T-helper 2 cell treated with Interferon-gamma antibody and Interleukin-4, amounts not matched to agents 5 μg/mL and 100 μg/mL, for 36 hours (primary cell): ENCODE data around the gene PRAC2.

ENCODE experiments used
- DNase-seq: peaks from one replicate; pipeline ENCODE4 v3.0.0; 2021; ENCODE audit warnings: low spot score
- H3K27ac Mint-ChIP-seq: one replicate; pipeline ENCODE4 v1.8.0; 2021; ENCODE audit warnings: mild to moderate bottlenecking, mixed read lengths
- H3K27me3 Mint-ChIP-seq: one replicate; pipeline ENCODE4 v1.8.0; 2021; ENCODE audit warnings: low read depth, mixed read lengths
- H3K36me3 Mint-ChIP-seq: one replicate; pipeline ENCODE4 v1.8.0; 2021; ENCODE audit warnings: low read depth, mixed read lengths
- H3K4me1 Mint-ChIP-seq: one replicate; pipeline ENCODE4 v1.8.0; 2021; ENCODE audit warnings: low read depth, mixed read lengths
- H3K4me3 Mint-ChIP-seq: one replicate; pipeline ENCODE4 v1.8.0; 2022; ENCODE audit warnings: mild to moderate bottlenecking, moderate library complexity, mixed read lengths
- H3K9me3 Mint-ChIP-seq: one replicate; pipeline ENCODE4 v1.8.0; 2021; ENCODE audit warnings: mixed read lengths

The PRAC2 gene

GRCh38 chr17:48735062-48735351, 12.0 kb downstream of the PRAC2 start:
- Mint-ChIP-seq H3K36me3 (no peaks in the 10 kb centered on the region), H3K4me1 (peaks cover 8% of the 10 kb centered on the region), H3K4me3 (no peak overlapping the region), H3K27ac (no peak overlapping the region), H3K27me3 (peaks cover 93% of the 10 kb centered on the region), H3K9me3 (no peaks in the 10 kb centered on the region)
- DNase-seq: no peak

GRCh38 chr17:48737330-48738043, 14.5 kb downstream of the PRAC2 start:
- Mint-ChIP-seq H3K9me3 (no peaks in the 10 kb centered on the region), H3K4me1 (peaks cover 7% of the 10 kb centered on the region), H3K36me3 (no peaks in the 10 kb centered on the region), H3K27ac (no peak overlapping the region), H3K27me3 (peaks cover 95% of the 10 kb centered on the region), H3K4me3 (no peak overlapping the region)
- no peak for DNase-seq

GRCh38 chr17:48738424-48738802, 15.4 kb downstream of the PRAC2 start:
- no peak overlapping the region for H3K4me3 Mint-ChIP-seq
- H3K36me3 Mint-ChIP-seq: no peaks in the 10 kb centered on the region
- H3K27me3 Mint-ChIP-seq: peaks cover 97% of the 10 kb centered on the region
- no peak for DNase-seq
- no peak overlapping the region for H3K27ac Mint-ChIP-seq
- H3K9me3 Mint-ChIP-seq: no peaks in the 10 kb centered on the region
- peaks cover 6% of the 10 kb centered on the region for H3K4me1 Mint-ChIP-seq

GRCh38 chr17:48738803-48739526, 16.0 kb downstream of the PRAC2 start:
- DNase-seq: no peak
- H3K4me3 Mint-ChIP-seq: peak overlapping the region; percentile 30

GRCh38 chr17:48740537-48740936, 17.6 kb downstream of the PRAC2 start:
- peaks cover 97% of the 10 kb centered on the region for H3K27me3 Mint-ChIP-seq
- no peak for DNase-seq
- no peak overlapping the region for H3K4me3 Mint-ChIP-seq
- no peaks in the 10 kb centered on the region for H3K9me3 Mint-ChIP-seq
- no peaks in the 10 kb centered on the region for H3K36me3 Mint-ChIP-seq
- peaks cover 4% of the 10 kb centered on the region for H3K4me1 Mint-ChIP-seq
- no peak overlapping the region for H3K27ac Mint-ChIP-seq

More at GRCh38 chr17:48738803-48739526, 16.0 kb downstream of the PRAC2 start:
- peaks cover 4% of the 10 kb centered on the region for H3K4me1 Mint-ChIP-seq
- no peaks in the 10 kb centered on the region for H3K36me3 Mint-ChIP-seq
- H3K27ac Mint-ChIP-seq: no peak overlapping the region
- H3K9me3 Mint-ChIP-seq: no peaks in the 10 kb centered on the region
- peaks cover 97% of the 10 kb centered on the region for H3K27me3 Mint-ChIP-seq

GRCh38 chr17:48745381-48746275, 22.6 kb downstream of the PRAC2 start:
- no peak for DNase-seq
- H3K36me3 Mint-ChIP-seq: no peaks in the 10 kb centered on the region
- H3K27ac Mint-ChIP-seq: no peak overlapping the region
- H3K9me3 Mint-ChIP-seq: no peaks in the 10 kb centered on the region
- no peak overlapping the region for H3K4me3 Mint-ChIP-seq
- peaks cover 92% of the 10 kb centered on the region for H3K27me3 Mint-ChIP-seq
- no peaks in the 10 kb centered on the region for H3K4me1 Mint-ChIP-seq

GRCh38 chr17:48746916-48747444, 24.0 kb downstream of the PRAC2 start:
- peaks cover 90% of the 10 kb centered on the region for H3K27me3 Mint-ChIP-seq
- H3K4me3 Mint-ChIP-seq: no peak overlapping the region
- no peaks in the 10 kb centered on the region for H3K4me1 Mint-ChIP-seq
- no peaks in the 10 kb centered on the region for H3K36me3 Mint-ChIP-seq
- no peak for DNase-seq
- no peak overlapping the region for H3K27ac Mint-ChIP-seq
- H3K9me3 Mint-ChIP-seq: no peaks in the 10 kb centered on the region

GRCh38 chr17:48747445-48748363, 24.7 kb downstream of the PRAC2 start:
- no peaks in the 10 kb centered on the region for H3K9me3 Mint-ChIP-seq
- peaks cover 90% of the 10 kb centered on the region for H3K27me3 Mint-ChIP-seq
- DNase-seq: no peak
- H3K27ac Mint-ChIP-seq: no peak overlapping the region
- no peaks in the 10 kb centered on the region for H3K4me1 Mint-ChIP-seq
- no peaks in the 10 kb centered on the region for H3K36me3 Mint-ChIP-seq
- H3K4me3 Mint-ChIP-seq: no peak overlapping the region

GRCh38 chr17:48748718-48749566, 26.0 kb downstream of the PRAC2 start:
- no peak for DNase-seq
- Mint-ChIP-seq H3K4me3 (no peak overlapping the region), H3K4me1 (no peaks in the 10 kb centered on the region), H3K27me3 (peaks cover 90% of the 10 kb centered on the region), H3K36me3 (no peaks in the 10 kb centered on the region), H3K27ac (no peak overlapping the region), H3K9me3 (no peaks in the 10 kb centered on the region)

- Mint-ChIP-seq H3K27me3 (peaks cover 89% of the 10 kb centered on the region), H3K4me1 (no peaks in the 10 kb centered on the region), H3K36me3 (no peaks in the 10 kb centered on the region), H3K4me3 (no peak overlapping the region), H3K9me3 (no peaks in the 10 kb centered on the region), H3K27ac (no peak overlapping the region)
- DNase-seq: no peak
These were observed 26.9 kb downstream of the PRAC2 start for GRCh38 chr17:48749621-48750553.

GRCh38 chr17:48751172-48751571, 28.2 kb downstream of the PRAC2 start:
- DNase-seq: no peak
- no peak overlapping the region for H3K4me3 Mint-ChIP-seq
- peaks cover 90% of the 10 kb centered on the region for H3K27me3 Mint-ChIP-seq
- no peaks in the 10 kb centered on the region for H3K36me3 Mint-ChIP-seq
- H3K4me1 Mint-ChIP-seq: no peaks in the 10 kb centered on the region
- H3K9me3 Mint-ChIP-seq: no peaks in the 10 kb centered on the region
- H3K27ac Mint-ChIP-seq: no peak overlapping the region
